GM19324 (cell line): ENCODE measurements around the gene DALRD3.

Experiments
- ATAC-seq: cut with Tn5 transposase; IDR thresholded peaks from one replicate; pipeline ENCODE4 v1.9.1; 2021; ENCODE audit warnings: mild to moderate bottlenecking, moderate library complexity; ENCODE audit not compliant: unreplicated experiment, low FRiP score

The DALRD3 gene

GRCh38 chr3:48983096-48983495, 35.3 kb downstream of the DALRD3 start:
- ATAC-seq = no peak

GRCh38 chr3:48982686-48983085, 35.7 kb downstream of the DALRD3 start:
- no peak for ATAC-seq

- ATAC-seq = no peak
Measured at GRCh38 chr3:48982016-48982415, 36.4 kb downstream of the DALRD3 start.

GRCh38 chr3:48980295-48980694, 38.1 kb downstream of the DALRD3 start:
- no peak for ATAC-seq

GRCh38 chr3:48979451-48979850, 38.9 kb downstream of the DALRD3 start:
- no peak for ATAC-seq

GRCh38 chr3:48974076-48974864, 44.1 kb downstream of the DALRD3 start:
- no peak for ATAC-seq

GRCh38 chr3:48970586-48970985, 47.8 kb downstream of the DALRD3 start:
- ATAC-seq = no peak

- no peak for ATAC-seq
Measured at GRCh38 chr3:48966876-48967361, 51.5 kb downstream of the DALRD3 start.

GRCh38 chr3:48966367-48966766, 52.0 kb downstream of the DALRD3 start:
- ATAC-seq = no peak
